22Rv1 (cell line): ENCODE measurements around the gene LRP5.

Experiments
- CTCF ChIP-seq: fragments of 450-650 bp; IDR thresholded peaks from 2 replicates; pipeline ENCODE4 v1.5.1; 2017; ENCODE audit warnings: mild to moderate bottlenecking
- ZFX ChIP-seq: fragments of 450-650 bp; IDR thresholded peaks from 2 replicates; pipeline ENCODE4 v1.6.1; 2017; ENCODE audit warnings: antibody characterized with exemption, borderline replicate concordance

- TF ChIP-seq CTCF (no peak), ZFX (no peak)
These were observed 138.3 kb downstream of the LRP5 start for GRCh38 chr11:68450711-68451110.
